Lower lobe of right lung (tissue), 2 donors: ENCODE data around the gene VSTM4. TPM values are rescaled to one million over a fixed set of nuclear protein-coding genes. Genes with fewer than 3 reads are reported as not detected.
A peak's percentile ranks its signal among the peaks of the same experiment; 100 is the strongest.

Experiments used
- ATAC-seq, 2 donors: fragments of 200-7000 bp; cut with Tn5 transposase; one replicate each; pipeline ENCODE4 v1.9.1; 2020 to 2022; ENCODE audit warnings: mild to moderate bottlenecking in 2 of 2, moderate library complexity in 2 of 2
- DNase-seq: peaks from one replicate; pipeline ENCODE4 v3.0.0-alpha.2; 2020
- H3K27ac ChIP-seq: fragments of 200-600 bp; one replicate; pipeline ENCODE4 v1.8.0; 2022
- H3K27me3 ChIP-seq: fragments of 200-600 bp; one replicate; pipeline ENCODE4 v1.8.0; 2022; ENCODE audit warnings: low read depth
- H3K36me3 ChIP-seq: fragments of 200-600 bp; one replicate; pipeline ENCODE4 v1.8.0; 2022; ENCODE audit warnings: mild to moderate bottlenecking
- H3K4me1 ChIP-seq: fragments of 200-600 bp; one replicate; pipeline ENCODE4 v1.8.0; 2022
- H3K4me3 ChIP-seq: fragments of 200-600 bp; one replicate; pipeline ENCODE4 v1.8.0; 2022; ENCODE audit warnings: mild to moderate bottlenecking
- H3K9me3 ChIP-seq: fragments of 200-600 bp; one replicate; pipeline ENCODE4 v1.8.0; 2022
- CTCF ChIP-seq: fragments of 200-600 bp; IDR thresholded peaks from one replicate; pipeline ENCODE4 v1.8.0; 2022; ENCODE audit warnings: antibody characterized with exemption, mild to moderate bottlenecking
- intact Hi-C: fragments of 100-400 bp; cut with DNase I; formaldehyde crosslinking; loops from one replicate; pipeline ENCODE4 v1.11.0; 2022
- total RNA-seq: library from RNA; stranded (reverse); fragmentation: NEBNext Ultra II Directional; extraction: Animal tissue kit (Norgen Biotek cat#: 25700); gene quantifications from one replicate; pipeline ENCODE4 v1.2.1, GENCODE V29; 2021
- donor health status: DM: no; HTN: yes; CAD: no; lungs with severe emphysema.

VSTM4 gene
- total RNA-seq, 1 donor from 2014 or later, result 18.7 TPM

DNA sequence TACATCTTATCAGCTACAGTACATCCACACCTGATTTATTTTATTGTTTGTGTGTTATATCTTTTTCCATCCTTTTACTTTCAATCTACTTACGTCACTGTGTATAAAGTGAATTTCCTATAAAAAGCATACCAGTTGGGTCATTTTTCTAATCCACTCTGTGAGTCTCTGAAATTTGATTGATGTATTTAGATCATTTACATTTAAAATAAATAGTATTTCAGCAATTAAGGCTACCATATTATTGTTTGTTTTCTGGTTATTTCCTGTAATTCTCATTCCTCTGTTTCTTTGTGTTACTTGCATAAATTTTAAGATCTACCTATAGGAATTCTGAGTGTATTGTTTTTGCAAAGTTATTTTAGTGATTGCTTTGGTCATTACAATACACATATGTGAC lies 53.7 kb downstream of the VSTM4 start:
- H3K36me3 ChIP-seq, result peaks cover 6% of the 10 kb centered on the region
- no peaks in the 10 kb centered on the region for H3K27me3 ChIP-seq
- DNase-seq (no peak), ATAC-seq (no peak)
- H3K27ac ChIP-seq, result no peak overlapping the region
- peaks cover 10% of the 10 kb centered on the region for H3K9me3 ChIP-seq
- H3K4me1 ChIP-seq, result no peaks in the 10 kb centered on the region
- intact Hi-C loops, result no loop called here
- no peak for TF ChIP-seq CTCF
- H3K4me3 ChIP-seq, result no peak overlapping the region

GRCh38 chr10:49058463-49059255 lies 56.7 kb downstream of the VSTM4 start:
- Histone ChIP-seq H3K4me3 (no peak overlapping the region), H3K4me1 (no peaks in the 10 kb centered on the region), H3K9me3 (peaks cover 10% of the 10 kb centered on the region), H3K27ac (no peak overlapping the region), H3K27me3 (no peaks in the 10 kb centered on the region), H3K36me3 (peaks cover 4% of the 10 kb centered on the region)
- intact Hi-C loops, result no loop called here
- no peak for TF ChIP-seq CTCF
- ATAC-seq (peak in 1 of 2 donors; percentile 18), DNase-seq (no peak)

GRCh38 chr10:49057231-49057880 lies 58.0 kb downstream of the VSTM4 start:
- Histone ChIP-seq H3K4me1 (no peaks in the 10 kb centered on the region), H3K27ac (no peak overlapping the region), H3K36me3 (no peaks in the 10 kb centered on the region), H3K4me3 (no peak overlapping the region), H3K27me3 (no peaks in the 10 kb centered on the region), H3K9me3 (peaks cover 7% of the 10 kb centered on the region)
- intact Hi-C loops, result no loop called here
- ATAC-seq (no peak), DNase-seq (no peak)
- no peak for TF ChIP-seq CTCF

DNA sequence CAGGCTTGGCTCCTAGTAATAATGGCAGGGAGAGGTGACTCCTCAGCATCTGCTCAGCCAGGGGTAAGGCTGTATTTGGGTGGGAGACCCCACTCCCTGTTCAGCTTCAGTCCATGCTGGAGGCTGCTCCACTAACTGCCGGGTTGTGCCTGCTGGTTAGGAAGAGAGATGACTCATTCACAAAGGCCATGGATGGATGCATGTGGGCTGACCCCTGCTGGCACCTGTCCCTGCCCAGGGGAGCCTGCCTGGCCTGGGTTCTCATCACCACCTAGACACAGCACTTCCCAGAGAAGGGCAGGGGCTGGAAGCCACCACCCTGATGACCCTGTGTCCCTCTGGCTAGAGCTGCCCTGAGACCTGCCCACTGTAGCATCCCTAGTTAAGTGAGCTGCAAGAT lies 59.0 kb downstream of the VSTM4 start:
- Histone ChIP-seq H3K27me3 (no peaks in the 10 kb centered on the region), H3K4me3 (no peak overlapping the region), H3K9me3 (no peaks in the 10 kb centered on the region), H3K36me3 (no peaks in the 10 kb centered on the region), H3K27ac (no peak overlapping the region), H3K4me1 (no peaks in the 10 kb centered on the region)
- intact Hi-C loops, result no loop called here
- no peak for ATAC-seq
- DNase-seq, result no peak
- no peak for TF ChIP-seq CTCF

GRCh38 chr10:49055221-49055849 lies 60.0 kb downstream of the VSTM4 start:
- intact Hi-C loops, result no loop called here
- TF ChIP-seq CTCF, result no peak
- no peaks in the 10 kb centered on the region for H3K4me1 ChIP-seq
- no peak overlapping the region for H3K27ac ChIP-seq
- ATAC-seq (no peak), DNase-seq (no peak)
- H3K9me3 ChIP-seq, result no peaks in the 10 kb centered on the region
- no peak overlapping the region for H3K4me3 ChIP-seq
- H3K27me3 ChIP-seq, result no peaks in the 10 kb centered on the region
- H3K36me3 ChIP-seq, result no peaks in the 10 kb centered on the region
